ENCODE data around the gene UBTF. TPM values are rescaled to one million over a fixed set of nuclear protein-coding genes. Genes with fewer than 3 reads are reported as not detected.

Gene UBTF
- total and polyA plus RNA-seq, 2 of the 8 experiments (the other 6 are each of a cell fraction or from before 2014, with no cell fraction given), result 14.7 to 106 TPM

DNA sequence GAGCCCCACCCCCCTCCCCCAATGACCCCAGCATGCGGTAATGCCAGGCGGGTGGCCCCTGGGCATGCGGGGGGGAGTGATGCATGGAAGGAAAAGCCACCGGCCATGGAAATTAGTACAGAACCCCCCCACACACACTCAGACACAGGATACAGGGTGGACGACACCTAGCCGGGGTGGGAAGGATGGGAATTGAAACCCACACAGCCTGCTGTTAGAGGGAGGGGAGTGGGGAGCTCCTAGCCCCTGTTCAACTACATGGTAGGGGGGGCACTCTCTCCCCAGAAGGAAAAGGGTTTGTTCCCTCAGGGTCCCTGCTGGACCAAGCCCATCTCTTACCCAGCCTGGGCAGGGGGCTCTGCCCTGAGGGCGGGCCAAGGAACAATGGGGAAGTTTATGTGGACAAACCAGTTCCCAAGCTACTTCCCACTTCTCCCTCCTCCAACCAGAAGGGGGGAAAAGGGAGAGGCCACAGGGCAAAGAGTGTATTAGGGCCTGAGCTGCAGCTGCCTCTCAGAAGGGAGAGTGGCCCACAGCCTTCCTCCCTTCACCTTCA is 27.5 kb downstream of the UBTF start (continued):
- TF ChIP-seq SIN3A (conservative IDR thresholded peaks at IDR 0.05 in 1 of 2, IDR thresholded peaks at IDR 0.05 in 1 of 2; ENCODE audit: low read depth in 1 of 2, low read length in 2 of 2) (no peak), SUZ12 (IDR thresholded peaks at IDR 0.05; ENCODE audit: low read length) (no peak), KDM4A (IDR thresholded peaks at IDR 0.05; ENCODE audit: low read depth, low read length, severe bottlenecking) (no peak), BCL11A (IDR thresholded peaks at IDR 0.05; ENCODE audit: low read depth in 2 of 2, low read length in 2 of 2) (no peak), CHD1 (IDR thresholded peaks at IDR 0.05; ENCODE audit: low read depth, low read length) (no peak), CBX8 (IDR thresholded peaks at IDR 0.05; ENCODE audit: borderline replicate concordance, low read depth, low read length) (no peak), RXRA (IDR thresholded peaks at IDR 0.05; ENCODE audit: insufficient read depth, low read depth, low read length) (no peak), NRF1 (IDR thresholded peaks at IDR 0.05; ENCODE audit: low read depth, low read length) (no peak), RFX5 (IDR thresholded peaks at IDR 0.05; ENCODE audit: borderline replicate concordance, low read depth, low read length) (no peak), RBBP5 (IDR thresholded peaks at IDR 0.05; ENCODE audit: borderline replicate concordance, low read depth, low read length) (no peak)
- TF ChIP-seq, protein P1, sequence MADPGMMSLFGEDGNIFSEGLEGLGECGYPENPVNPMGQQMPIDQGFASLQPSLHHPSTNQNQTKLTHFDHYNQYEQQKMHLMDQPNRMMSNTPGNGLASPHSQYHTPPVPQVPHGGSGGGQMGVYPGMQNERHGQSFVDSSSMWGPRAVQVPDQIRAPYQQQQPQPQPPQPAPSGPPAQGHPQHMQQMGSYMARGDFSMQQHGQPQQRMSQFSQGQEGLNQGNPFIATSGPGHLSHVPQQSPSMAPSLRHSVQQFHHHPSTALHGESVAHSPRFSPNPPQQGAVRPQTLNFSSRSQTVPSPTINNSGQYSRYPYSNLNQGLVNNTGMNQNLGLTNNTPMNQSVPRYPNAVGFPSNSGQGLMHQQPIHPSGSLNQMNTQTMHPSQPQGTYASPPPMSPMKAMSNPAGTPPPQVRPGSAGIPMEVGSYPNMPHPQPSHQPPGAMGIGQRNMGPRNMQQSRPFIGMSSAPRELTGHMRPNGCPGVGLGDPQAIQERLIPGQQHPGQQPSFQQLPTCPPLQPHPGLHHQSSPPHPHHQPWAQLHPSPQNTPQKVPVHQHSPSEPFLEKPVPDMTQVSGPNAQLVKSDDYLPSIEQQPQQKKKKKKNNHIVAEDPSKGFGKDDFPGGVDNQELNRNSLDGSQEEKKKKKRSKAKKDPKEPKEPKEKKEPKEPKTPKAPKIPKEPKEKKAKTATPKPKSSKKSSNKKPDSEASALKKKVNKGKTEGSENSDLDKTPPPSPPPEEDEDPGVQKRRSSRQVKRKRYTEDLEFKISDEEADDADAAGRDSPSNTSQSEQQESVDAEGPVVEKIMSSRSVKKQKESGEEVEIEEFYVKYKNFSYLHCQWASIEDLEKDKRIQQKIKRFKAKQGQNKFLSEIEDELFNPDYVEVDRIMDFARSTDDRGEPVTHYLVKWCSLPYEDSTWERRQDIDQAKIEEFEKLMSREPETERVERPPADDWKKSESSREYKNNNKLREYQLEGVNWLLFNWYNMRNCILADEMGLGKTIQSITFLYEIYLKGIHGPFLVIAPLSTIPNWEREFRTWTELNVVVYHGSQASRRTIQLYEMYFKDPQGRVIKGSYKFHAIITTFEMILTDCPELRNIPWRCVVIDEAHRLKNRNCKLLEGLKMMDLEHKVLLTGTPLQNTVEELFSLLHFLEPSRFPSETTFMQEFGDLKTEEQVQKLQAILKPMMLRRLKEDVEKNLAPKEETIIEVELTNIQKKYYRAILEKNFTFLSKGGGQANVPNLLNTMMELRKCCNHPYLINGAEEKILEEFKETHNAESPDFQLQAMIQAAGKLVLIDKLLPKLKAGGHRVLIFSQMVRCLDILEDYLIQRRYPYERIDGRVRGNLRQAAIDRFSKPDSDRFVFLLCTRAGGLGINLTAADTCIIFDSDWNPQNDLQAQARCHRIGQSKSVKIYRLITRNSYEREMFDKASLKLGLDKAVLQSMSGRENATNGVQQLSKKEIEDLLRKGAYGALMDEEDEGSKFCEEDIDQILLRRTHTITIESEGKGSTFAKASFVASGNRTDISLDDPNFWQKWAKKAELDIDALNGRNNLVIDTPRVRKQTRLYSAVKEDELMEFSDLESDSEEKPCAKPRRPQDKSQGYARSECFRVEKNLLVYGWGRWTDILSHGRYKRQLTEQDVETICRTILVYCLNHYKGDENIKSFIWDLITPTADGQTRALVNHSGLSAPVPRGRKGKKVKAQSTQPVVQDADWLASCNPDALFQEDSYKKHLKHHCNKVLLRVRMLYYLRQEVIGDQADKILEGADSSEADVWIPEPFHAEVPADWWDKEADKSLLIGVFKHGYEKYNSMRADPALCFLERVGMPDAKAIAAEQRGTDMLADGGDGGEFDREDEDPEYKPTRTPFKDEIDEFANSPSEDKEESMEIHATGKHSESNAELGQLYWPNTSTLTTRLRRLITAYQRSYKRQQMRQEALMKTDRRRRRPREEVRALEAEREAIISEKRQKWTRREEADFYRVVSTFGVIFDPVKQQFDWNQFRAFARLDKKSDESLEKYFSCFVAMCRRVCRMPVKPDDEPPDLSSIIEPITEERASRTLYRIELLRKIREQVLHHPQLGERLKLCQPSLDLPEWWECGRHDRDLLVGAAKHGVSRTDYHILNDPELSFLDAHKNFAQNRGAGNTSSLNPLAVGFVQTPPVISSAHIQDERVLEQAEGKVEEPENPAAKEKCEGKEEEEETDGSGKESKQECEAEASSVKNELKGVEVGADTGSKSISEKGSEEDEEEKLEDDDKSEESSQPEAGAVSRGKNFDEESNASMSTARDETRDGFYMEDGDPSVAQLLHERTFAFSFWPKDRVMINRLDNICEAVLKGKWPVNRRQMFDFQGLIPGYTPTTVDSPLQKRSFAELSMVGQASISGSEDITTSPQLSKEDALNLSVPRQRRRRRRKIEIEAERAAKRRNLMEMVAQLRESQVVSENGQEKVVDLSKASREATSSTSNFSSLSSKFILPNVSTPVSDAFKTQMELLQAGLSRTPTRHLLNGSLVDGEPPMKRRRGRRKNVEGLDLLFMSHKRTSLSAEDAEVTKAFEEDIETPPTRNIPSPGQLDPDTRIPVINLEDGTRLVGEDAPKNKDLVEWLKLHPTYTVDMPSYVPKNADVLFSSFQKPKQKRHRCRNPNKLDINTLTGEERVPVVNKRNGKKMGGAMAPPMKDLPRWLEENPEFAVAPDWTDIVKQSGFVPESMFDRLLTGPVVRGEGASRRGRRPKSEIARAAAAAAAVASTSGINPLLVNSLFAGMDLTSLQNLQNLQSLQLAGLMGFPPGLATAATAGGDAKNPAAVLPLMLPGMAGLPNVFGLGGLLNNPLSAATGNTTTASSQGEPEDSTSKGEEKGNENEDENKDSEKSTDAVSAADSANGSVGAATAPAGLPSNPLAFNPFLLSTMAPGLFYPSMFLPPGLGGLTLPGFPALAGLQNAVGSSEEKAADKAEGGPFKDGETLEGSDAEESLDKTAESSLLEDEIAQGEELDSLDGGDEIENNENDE (IDR thresholded peaks at IDR 0.05; ENCODE audit: insufficient replicate concordance, low read length), result no peak
